GM12875 (cell line): Measurements from ENCODE around the gene TMEM119.

Experiments
- H3K4me3 ChIP-seq: one replicate; pipeline ENCODE4 v1.5.1; 2011; ENCODE audit warnings: low read depth, low read length, control low read depth
- CTCF ChIP-seq: IDR thresholded peaks from 2 replicates; pipeline ENCODE4 v1.5.1; 2011; ENCODE audit warnings: low read depth, mild to moderate bottlenecking, control low read depth, inconsistent platforms, low read length, moderate library complexity, borderline replicate concordance; ENCODE audit not compliant: insufficient read depth

TMEM119 gene

GRCh38 chr12:108582978-108583770 lies 14.7 kb downstream of the TMEM119 start:
- TF ChIP-seq CTCF: no peak
- H3K4me3 ChIP-seq: no peak overlapping the region

- H3K4me3 ChIP-seq: no peak overlapping the region
- no peak for TF ChIP-seq CTCF
Measured at GRCh38 chr12:108582509-108582908, 15.4 kb downstream of the TMEM119 start.

GRCh38 chr12:108581311-108582227 lies 16.3 kb downstream of the TMEM119 start:
- no peak overlapping the region for H3K4me3 ChIP-seq
- TF ChIP-seq CTCF: no peak

- H3K4me3 ChIP-seq: no peak overlapping the region
Measured at GRCh38 chr12:108580531-108580930, 17.4 kb downstream of the TMEM119 start.

GRCh38 chr12:108578813-108579212 lies 19.1 kb downstream of the TMEM119 start:
- H3K4me3 ChIP-seq: no peak overlapping the region
- TF ChIP-seq CTCF: no peak

More at GRCh38 chr12:108580531-108580930, 17.4 kb downstream of the TMEM119 start:
- no peak for TF ChIP-seq CTCF

GRCh38 chr12:108578264-108578663 lies 19.6 kb downstream of the TMEM119 start:
- TF ChIP-seq CTCF: no peak
- H3K4me3 ChIP-seq: no peak overlapping the region

- H3K4me3 ChIP-seq: no peak overlapping the region
- no peak for TF ChIP-seq CTCF
Measured at GRCh38 chr12:108577458-108577857, 20.4 kb downstream of the TMEM119 start.
